Measurements from ENCODE around the gene PCDH12.

Gene PCDH12

DNA sequence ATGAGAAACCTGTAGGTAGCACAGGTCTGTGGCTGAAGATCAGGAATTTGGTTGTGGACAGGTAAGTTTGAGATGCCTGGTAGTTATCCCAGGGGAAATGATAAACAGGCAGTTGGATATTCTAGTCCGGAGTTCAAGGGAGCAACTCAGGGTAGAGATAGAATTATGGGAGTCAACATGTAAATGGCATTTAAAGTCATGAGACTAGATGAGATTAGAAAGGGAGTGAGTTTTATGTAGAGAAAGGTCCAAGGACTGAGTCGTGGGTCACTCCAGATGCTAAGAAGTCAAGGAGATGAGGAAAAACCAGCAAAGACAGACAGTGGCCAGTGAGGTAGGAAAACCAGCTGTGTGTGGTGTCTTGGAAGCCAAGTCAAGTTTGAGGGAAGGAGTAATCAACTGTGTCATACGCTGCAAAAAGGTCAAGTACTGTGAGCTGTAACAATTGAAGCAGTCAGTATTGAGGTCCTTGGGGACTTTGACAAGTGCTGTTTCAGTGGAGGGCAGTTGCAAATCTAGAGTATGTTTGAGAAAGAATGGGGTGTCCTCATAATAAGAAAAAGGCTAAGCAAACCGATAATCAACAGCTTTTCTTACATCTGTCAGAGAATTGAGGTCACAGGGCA lies 36.6 kb upstream of the PCDH12 start:
- H3K27me3 ChIP-seq (ENCODE audit: insufficient read depth, poor library complexity, severe bottlenecking): no peaks in the 10 kb centered on the region
- H3K36me3 ChIP-seq (ENCODE audit: low read depth): peaks cover 28% of the 10 kb centered on the region
- TF ChIP-seq, protein P1, sequence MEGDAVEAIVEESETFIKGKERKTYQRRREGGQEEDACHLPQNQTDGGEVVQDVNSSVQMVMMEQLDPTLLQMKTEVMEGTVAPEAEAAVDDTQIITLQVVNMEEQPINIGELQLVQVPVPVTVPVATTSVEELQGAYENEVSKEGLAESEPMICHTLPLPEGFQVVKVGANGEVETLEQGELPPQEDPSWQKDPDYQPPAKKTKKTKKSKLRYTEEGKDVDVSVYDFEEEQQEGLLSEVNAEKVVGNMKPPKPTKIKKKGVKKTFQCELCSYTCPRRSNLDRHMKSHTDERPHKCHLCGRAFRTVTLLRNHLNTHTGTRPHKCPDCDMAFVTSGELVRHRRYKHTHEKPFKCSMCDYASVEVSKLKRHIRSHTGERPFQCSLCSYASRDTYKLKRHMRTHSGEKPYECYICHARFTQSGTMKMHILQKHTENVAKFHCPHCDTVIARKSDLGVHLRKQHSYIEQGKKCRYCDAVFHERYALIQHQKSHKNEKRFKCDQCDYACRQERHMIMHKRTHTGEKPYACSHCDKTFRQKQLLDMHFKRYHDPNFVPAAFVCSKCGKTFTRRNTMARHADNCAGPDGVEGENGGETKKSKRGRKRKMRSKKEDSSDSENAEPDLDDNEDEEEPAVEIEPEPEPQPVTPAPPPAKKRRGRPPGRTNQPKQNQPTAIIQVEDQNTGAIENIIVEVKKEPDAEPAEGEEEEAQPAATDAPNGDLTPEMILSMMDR (IDR thresholded peaks at IDR 0.05; ENCODE audit: poor library complexity, severe bottlenecking): no peak
- H3K9me3 ChIP-seq (ENCODE audit: severe bottlenecking): no peaks in the 10 kb centered on the region
- H3K4me3 ChIP-seq (ENCODE audit: severe bottlenecking): no peak overlapping the region
- no peak overlapping the region for H3K27ac ChIP-seq (ENCODE audit: poor library complexity, severe bottlenecking)
- no peak for DNase-seq (ENCODE audit: low spot score)
- H3K4me1 ChIP-seq (ENCODE audit: insufficient read depth, poor library complexity, severe bottlenecking): no peaks in the 10 kb centered on the region
- no peak for ATAC-seq (ENCODE audit: low read depth)

DNA sequence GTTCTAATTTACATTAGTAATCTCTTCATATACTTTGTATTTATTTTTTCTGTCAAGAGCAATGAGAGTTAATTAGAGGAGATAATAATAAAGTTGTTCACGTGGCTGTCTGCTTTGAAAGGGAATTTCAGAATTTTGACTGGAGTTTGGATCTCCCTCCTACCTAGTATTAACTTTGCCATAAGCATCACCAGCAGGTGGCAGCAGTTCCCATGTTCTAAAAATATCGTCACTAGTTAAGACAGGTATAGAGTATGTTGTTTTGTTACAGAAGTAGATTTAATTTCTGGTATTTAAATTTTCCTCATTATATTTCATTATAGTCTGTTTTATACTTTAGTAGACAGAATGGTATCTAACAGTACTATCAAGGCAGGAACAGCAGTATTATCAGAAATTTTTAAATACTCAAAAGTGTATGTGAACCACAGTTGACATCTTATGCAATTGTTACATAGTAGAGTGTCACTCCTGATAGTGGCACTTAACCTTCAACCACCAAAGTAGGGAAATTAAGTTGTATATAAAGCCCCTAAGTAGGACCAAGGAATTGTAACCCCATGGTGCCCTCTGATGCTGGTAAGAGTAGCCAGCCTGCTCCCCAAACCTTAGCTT lies 34.5 kb upstream of the PCDH12 start:
- Histone ChIP-seq H3K27me3 (ENCODE audit: insufficient read depth, poor library complexity, severe bottlenecking) (no peaks in the 10 kb centered on the region), H3K4me1 (ENCODE audit: insufficient read depth, poor library complexity, severe bottlenecking) (no peaks in the 10 kb centered on the region), H3K4me3 (ENCODE audit: severe bottlenecking) (no peak overlapping the region), H3K27ac (ENCODE audit: poor library complexity, severe bottlenecking) (no peak overlapping the region), H3K36me3 (ENCODE audit: low read depth) (peaks cover 42% of the 10 kb centered on the region), H3K9me3 (ENCODE audit: severe bottlenecking) (no peaks in the 10 kb centered on the region)
- TF ChIP-seq, protein P1 (IDR thresholded peaks at IDR 0.05; ENCODE audit: poor library complexity, severe bottlenecking): peak; percentile 98
- DNase-seq (ENCODE audit: low spot score): no peak
- ATAC-seq (ENCODE audit: low read depth): peak; percentile 86

DNA sequence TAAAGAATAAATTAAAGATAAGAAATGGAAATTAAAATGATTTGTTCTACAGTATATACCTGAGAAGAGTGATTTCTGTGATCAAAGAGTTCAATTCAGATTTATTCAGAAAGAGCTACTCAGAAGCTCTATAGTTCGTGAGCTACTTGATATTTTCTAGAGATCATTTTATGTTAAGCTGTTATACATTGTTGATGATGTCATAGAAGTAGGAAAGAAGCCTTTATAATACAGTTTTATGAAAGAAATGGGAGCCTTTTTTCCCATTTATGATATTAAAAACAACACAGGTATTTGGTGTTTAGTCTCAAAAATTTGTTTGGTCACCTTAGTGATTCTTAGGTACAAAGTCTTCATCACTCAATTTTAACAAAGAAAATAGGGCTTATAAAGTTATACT lies 31.7 kb upstream of the PCDH12 start:
- peaks cover 69% of the 10 kb centered on the region for H3K36me3 ChIP-seq (ENCODE audit: low read depth)
- H3K4me3 ChIP-seq (ENCODE audit: severe bottlenecking): no peak overlapping the region
- H3K27ac ChIP-seq (ENCODE audit: poor library complexity, severe bottlenecking): no peak overlapping the region
- no peaks in the 10 kb centered on the region for H3K4me1 ChIP-seq (ENCODE audit: insufficient read depth, poor library complexity, severe bottlenecking)
- no peaks in the 10 kb centered on the region for H3K9me3 ChIP-seq (ENCODE audit: severe bottlenecking)
- TF ChIP-seq, protein P1 (IDR thresholded peaks at IDR 0.05; ENCODE audit: poor library complexity, severe bottlenecking): no peak
- DNase-seq (ENCODE audit: low spot score): no peak
- no peak for ATAC-seq (ENCODE audit: low read depth)
- H3K27me3 ChIP-seq (ENCODE audit: insufficient read depth, poor library complexity, severe bottlenecking): no peaks in the 10 kb centered on the region

DNA sequence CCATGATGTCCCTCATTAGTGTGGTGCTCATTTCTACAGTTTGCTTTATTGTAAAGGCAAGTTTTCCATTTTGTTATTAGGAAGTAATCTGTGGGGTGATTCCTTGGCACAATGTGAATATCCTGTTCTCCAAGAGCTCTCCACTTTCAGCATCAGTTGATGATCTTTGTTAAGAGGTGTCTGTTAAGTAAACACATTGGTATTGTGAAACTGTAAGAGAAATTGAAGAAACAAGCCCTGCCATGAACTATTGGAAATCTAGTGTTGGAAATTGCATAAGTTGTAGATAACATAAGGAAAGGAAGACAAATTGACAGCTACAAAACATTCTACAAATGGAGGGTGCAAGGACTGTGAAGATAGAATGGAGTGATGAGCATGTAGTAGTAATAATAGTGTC lies 28.1 kb upstream of the PCDH12 start:
- no peak overlapping the region for H3K27ac ChIP-seq (ENCODE audit: poor library complexity, severe bottlenecking)
- ATAC-seq (ENCODE audit: low read depth): no peak
- H3K4me1 ChIP-seq (ENCODE audit: insufficient read depth, poor library complexity, severe bottlenecking): no peaks in the 10 kb centered on the region
- TF ChIP-seq, protein P1 (IDR thresholded peaks at IDR 0.05; ENCODE audit: poor library complexity, severe bottlenecking): no peak
- H3K4me3 ChIP-seq (ENCODE audit: severe bottlenecking): no peak overlapping the region
- H3K9me3 ChIP-seq (ENCODE audit: severe bottlenecking): no peaks in the 10 kb centered on the region
- H3K36me3 ChIP-seq (ENCODE audit: low read depth): peaks cover 86% of the 10 kb centered on the region
- no peak for DNase-seq (ENCODE audit: low spot score)
- no peaks in the 10 kb centered on the region for H3K27me3 ChIP-seq (ENCODE audit: insufficient read depth, poor library complexity, severe bottlenecking)

DNA sequence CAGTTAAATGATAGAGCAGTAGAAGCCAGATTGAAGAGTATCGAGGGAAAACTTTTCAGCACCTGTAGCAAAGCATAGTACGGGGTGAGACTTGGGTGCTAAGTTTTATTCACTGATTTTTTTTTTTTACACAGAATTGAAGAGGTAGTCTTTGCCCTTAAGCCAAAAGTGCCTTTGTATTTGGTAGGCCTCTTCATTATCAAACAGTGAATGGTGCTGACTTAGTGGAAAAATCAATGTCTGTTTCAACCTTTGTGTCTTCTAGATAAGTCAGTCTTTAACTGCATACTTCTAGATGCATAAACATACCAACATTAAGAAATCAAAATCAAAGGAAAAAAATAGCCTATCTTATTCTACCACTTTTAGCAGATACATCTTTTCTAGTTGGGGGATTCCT lies 24.6 kb upstream of the PCDH12 start:
- H3K36me3 ChIP-seq (ENCODE audit: low read depth): peaks cover 98% of the 10 kb centered on the region
- H3K27ac ChIP-seq (ENCODE audit: poor library complexity, severe bottlenecking): no peak overlapping the region
- no peak for ATAC-seq (ENCODE audit: low read depth)
- no peak for DNase-seq (ENCODE audit: low spot score)
- H3K27me3 ChIP-seq (ENCODE audit: insufficient read depth, poor library complexity, severe bottlenecking): no peaks in the 10 kb centered on the region
- TF ChIP-seq, protein P1 (IDR thresholded peaks at IDR 0.05; ENCODE audit: poor library complexity, severe bottlenecking): no peak
- no peak overlapping the region for H3K4me3 ChIP-seq (ENCODE audit: severe bottlenecking)
- H3K4me1 ChIP-seq (ENCODE audit: insufficient read depth, poor library complexity, severe bottlenecking): no peaks in the 10 kb centered on the region
- H3K9me3 ChIP-seq (ENCODE audit: severe bottlenecking): no peaks in the 10 kb centered on the region
